GM04503 (cell line): ENCODE data around the gene PLA2G4B.

Source experiments
- DNase-seq: peaks from one replicate; pipeline ENCODE4 v3.0.0-alpha.2; 2012; ENCODE audit warnings: low read depth

The PLA2G4B gene

DNA sequence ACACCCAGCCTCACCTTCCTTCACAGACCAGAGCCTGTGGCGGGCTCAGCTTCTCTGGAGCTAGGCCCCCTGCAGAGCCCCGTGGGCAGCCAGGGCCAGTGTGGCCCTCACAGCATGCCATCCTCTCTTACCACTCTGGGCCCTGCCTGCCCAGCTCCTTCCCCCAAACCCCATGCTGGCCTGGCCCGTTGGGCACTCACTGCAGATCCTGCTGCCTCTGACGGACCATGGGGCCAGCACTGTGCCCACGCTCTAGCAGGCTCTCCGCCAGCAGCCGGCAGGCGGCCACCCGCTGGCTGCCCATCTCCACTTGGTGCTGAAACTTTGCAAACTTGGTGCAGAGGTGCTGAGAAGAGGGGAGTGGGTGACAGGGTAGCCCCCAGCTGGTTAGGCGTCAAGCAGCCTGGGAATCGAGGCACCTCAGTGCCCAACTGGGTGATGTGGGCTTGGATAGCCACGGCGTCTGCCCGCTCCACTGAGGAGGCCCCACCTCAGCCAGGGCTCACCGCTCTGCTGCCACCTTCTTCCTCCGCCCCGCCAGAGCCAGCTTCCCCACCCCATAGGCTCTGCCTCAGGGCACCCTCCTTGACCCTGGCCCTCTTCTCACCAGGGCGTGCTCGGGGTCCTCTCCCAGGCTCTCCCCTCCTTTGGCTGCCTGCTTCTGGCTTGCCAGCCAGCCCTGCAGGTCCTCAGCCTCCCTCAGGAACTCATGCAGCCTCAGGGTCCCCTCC lies 32.7 kb downstream of the PLA2G4B start:
- no peak for DNase-seq

- no peak for DNase-seq
These were observed 33.6 kb downstream of the PLA2G4B start for GRCh38 chr15:41872166-41872747.

GRCh38 chr15:41873711-41874110 lies 35.1 kb downstream of the PLA2G4B start:
- DNase-seq = no peak

GRCh38 chr15:41874736-41875135 lies 36.1 kb downstream of the PLA2G4B start:
- no peak for DNase-seq

- no peak for DNase-seq
These were observed 37.4 kb downstream of the PLA2G4B start for GRCh38 chr15:41876007-41876406.

GRCh38 chr15:41876689-41877088 lies 38.0 kb downstream of the PLA2G4B start:
- no peak for DNase-seq

GRCh38 chr15:41877631-41878354 lies 39.1 kb downstream of the PLA2G4B start:
- DNase-seq = no peak

GRCh38 chr15:41878355-41878699 lies 39.7 kb downstream of the PLA2G4B start:
- no peak for DNase-seq

DNA sequence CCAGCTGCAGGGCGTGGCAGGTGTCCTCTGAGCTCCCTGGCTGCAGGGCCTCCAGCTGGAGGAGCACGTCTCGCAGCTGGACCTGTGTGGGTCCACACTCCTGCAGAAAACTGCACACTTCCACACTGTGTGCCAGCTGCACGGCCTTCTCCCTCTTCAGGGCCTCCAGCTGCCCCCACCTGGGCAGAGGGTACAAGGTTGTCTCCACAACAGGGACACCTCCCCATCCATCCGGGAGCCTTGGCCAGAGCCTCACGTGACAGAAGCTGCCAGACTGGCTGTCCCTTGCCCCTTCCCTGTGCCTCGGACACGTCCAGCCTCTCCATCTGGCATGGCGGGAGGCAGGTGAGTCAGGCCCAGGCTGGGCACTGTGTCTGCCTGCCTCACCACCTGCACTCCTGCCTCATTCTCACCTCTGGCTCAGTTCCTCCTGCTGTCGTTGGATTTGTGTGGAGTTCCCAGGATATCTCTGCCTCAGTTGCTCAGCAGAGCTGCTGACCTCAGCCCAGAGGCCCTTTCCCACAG lies 40.7 kb downstream of the PLA2G4B start:
- no peak for DNase-seq

- no peak for DNase-seq
These were observed 41.7 kb downstream of the PLA2G4B start for GRCh38 chr15:41880156-41880877.

DNA sequence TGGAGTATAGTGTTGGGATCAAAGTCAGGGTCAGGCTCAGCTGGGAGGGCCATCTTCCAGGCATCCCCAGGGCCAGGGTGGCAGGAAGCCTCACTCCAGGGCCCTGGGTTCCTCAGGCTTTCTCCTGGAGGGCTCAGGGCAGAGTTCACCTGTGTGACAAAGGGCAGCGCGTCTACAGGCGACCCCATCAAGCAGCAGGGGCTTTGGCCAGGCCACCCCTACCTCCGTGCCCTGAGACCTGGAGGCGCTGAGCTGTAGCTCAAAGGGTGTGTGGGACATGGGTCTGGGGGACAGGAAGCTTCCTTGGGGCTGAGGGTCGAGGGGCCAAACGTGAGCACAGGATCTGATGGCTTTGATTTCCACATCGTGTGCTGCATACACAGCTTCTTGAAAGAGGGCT lies 42.4 kb downstream of the PLA2G4B start:
- no peak for DNase-seq

DNA sequence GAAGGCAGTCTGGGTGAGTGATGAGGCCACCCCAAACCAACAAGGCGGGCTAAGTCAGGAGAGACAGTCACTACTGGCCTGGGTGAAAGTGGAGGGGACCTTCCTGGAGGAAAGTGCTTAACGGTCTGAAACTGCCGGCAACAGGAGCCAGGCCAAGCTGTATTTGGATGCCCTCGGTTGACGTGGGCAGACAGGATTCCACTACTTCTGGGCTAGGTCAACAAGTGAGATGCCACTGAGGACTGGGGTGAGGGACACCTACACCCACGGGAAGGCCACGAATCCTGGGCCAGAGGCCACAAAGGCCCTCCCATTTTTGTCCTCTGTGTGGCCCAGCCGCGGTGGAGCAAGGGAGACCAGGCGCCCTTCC lies 42.9 kb downstream of the PLA2G4B start:
- no peak for DNase-seq

GRCh38 chr15:41881920-41882688 lies 43.5 kb downstream of the PLA2G4B start:
- no peak for DNase-seq

DNA sequence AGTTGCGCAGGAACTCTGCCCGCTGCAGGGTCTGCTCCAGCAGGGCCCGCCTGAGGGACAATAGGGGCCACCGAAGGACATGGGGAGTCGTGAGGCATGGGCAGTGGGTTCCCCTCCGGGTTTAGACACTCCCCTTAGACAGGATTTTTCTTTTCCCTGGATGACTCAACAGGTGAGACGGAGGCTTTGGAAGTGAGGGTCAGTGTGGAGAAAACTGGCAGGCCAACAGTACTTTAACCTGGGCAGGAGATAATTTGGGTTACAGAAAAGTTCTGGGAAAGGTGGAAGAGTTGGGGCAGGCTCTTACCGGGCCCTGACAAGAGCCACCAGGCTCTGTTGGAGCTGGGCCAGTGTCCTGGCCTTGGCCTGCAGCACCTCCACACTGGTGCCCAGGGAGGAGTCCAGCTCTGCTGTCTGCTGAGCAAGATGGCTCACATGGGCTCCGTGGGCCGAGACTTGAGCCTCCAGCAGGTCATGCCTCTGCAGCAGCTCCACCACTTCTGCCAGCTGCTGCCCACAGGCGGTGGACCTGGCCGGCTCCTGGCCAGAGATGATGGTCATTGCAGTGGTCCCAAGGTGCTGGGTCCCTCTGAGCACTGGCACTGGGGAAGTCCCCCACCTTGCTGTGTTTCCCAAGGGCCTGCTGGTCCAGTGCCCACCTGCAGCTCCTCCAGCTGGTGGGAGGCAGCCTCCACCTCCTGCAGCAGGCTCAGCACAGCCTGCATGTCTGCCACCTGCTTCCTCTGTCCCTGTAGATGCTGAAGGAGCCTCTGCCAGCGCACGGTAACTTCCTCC lies 44.2 kb downstream of the PLA2G4B start:
- no peak for DNase-seq

- no peak for DNase-seq
These were observed 44.8 kb downstream of the PLA2G4B start for GRCh38 chr15:41883484-41883825.

DNA sequence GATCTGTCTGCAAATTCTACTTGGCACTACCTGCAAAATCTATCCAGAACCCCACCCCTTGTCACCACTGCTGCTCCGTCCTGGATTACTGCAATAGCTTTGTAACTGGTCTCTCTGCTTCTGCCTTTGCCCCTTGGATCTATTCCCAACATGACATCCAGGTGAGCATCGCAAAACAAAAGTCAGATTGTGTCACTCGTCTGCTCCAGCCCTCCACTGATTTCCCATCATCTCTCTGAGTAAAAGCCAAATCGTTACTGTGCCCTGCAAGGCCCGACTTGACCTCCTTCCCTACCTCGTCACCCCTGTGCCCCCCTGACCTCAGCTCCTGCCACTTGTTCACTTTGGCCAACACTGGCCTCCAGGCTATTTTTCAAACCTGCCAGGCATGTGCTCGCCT lies 45.8 kb downstream of the PLA2G4B start:
- no peak for DNase-seq

DNA sequence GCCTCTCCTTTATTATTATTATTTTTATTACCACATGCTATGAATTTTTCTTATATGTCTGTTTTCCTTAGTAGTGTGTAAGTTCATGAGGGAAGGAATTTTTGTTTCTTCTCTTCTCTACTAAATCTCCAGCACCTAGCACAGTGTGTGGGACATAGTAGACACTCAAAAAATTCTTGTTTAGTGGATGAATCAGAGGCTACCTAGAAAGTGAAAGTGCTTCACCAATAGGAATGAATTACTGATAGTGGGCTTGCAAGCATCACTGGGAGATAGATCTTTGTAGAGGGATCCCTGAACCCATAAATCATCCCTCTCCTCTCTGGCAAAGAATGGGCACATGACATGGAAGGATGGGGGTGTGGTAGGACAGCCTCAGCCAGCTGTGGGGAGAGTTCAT lies 46.7 kb downstream of the PLA2G4B start:
- no peak for DNase-seq

DNA sequence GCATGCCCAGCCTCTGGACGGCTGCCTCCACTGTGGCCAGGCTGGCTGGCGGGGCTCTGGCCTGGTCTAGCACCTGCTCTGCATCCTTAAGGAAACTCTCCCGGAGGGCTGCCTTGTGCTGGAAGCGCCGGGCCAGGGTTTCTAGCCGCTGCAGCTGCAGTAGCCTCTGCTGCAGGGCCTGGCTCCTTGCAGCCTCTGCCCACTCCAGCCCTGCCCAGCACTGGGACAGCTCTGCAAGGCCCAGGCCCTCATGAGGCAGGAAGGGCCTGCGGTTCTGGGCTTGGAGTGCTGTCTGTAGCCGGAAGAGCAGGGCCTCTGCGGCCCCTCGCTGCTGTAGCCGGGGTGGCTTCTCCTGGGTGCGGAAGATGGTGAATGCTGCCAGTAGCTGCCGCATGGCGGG lies 47.2 kb downstream of the PLA2G4B start:
- DNase-seq = no peak

GRCh38 chr15:41886741-41887140 lies 48.1 kb downstream of the PLA2G4B start:
- DNase-seq = no peak

GRCh38 chr15:41887161-41887560 lies 48.5 kb downstream of the PLA2G4B start:
- no peak for DNase-seq

DNA sequence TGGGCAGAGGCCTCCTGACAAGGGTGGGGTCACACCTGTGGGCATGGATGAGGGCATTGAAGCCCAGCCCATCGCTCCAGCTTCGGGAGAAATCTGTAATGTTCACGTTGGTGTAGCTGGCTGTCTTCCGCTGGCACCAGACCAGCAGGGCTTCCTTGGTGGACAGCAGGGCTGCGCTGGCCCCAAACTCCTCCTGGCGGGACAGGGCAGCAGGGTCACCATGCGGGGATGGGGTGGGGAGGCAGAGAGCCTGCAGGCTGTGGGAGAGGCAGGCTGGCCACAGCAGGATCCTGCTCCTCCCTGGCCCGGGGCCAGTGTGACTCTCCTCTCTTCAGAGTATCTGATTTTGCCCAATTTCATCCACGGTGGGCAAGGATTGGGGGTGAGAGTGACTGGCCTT lies 49.2 kb downstream of the PLA2G4B start:
- DNase-seq = no peak
